Adipose tissue (tissue), 3 donors: ENCODE results near the gene OSM. TPM values are rescaled to one million over a fixed set of nuclear protein-coding genes. Genes with fewer than 3 reads are reported as not detected.

Source experiments
- H3K27ac ChIP-seq: one replicate; pipeline ENCODE4 v1.5.1; 2013; ENCODE audit warnings: low read depth, low read length
- WGBS, 3 donors: extraction: QIAGEN DNeasy Blood & Tissue Kit; methylation state at CpG; one replicate each; pipeline ENCODE4 v1.1.7; 2013; 5-methylcytosine and 5-hydroxymethylcytosine counted together
- polyA plus RNA-seq, 3 donors: library from polyadenylated mRNA; stranded (reverse); fragments of 200-250 nt; gene quantifications; one replicate each; pipeline ENCODE4 v1.2.3, GENCODE V29; 2013
- donor health status: healthy with polysubstance abuse.
- donor health status: Bipolar disorder and iron deficiency.
- donor health status: healthy.

Gene OSM
- polyA plus RNA-seq, 3 donors: 0.45 to 14.7 (median 7.7) TPM

- H3K27ac ChIP-seq: no peak overlapping the region
- WGBS, 3 donors: 10 to 13% (median 12%) methylated on average over 27 of the region's 27 CpGs
These were observed 21.9 kb upstream of the OSM start for GRCh38 chr22:30288419-30289140.

- H3K27ac ChIP-seq: no peak overlapping the region
- 9 to 13% (median 10%) methylated on average over 5 of the region's 5 CpGs for WGBS, 3 donors
These were observed 21.2 kb upstream of the OSM start for GRCh38 chr22:30287648-30288418.

- H3K27ac ChIP-seq: no peak overlapping the region
- 62 to 65% (median 64%) methylated on average over 31 of the region's 31 CpGs for WGBS, 3 donors
These were observed 20.4 kb upstream of the OSM start for GRCh38 chr22:30286813-30287647.

- 77 to 85% (median 82%) methylated on average over 5 of the region's 5 CpGs for WGBS, 3 donors
These were observed 19.7 kb upstream of the OSM start for GRCh38 chr22:30286331-30286730.

GRCh38 chr22:30285846-30286200, 19.2 kb upstream of the OSM start:
- H3K27ac ChIP-seq: no peak overlapping the region
- 85 to 92% (median 91%) methylated on average over 8 of the region's 8 CpGs for WGBS, 3 donors

More at GRCh38 chr22:30286331-30286730, 19.7 kb upstream of the OSM start:
- no peak overlapping the region for H3K27ac ChIP-seq

- WGBS, 3 donors: 88 to 94% (median 91%) methylated on average over 26 to 27 of the region's 27 CpGs
- no peak overlapping the region for H3K27ac ChIP-seq
These were observed 18.7 kb upstream of the OSM start for GRCh38 chr22:30285176-30285845.

GRCh38 chr22:30284666-30285065, 18.0 kb upstream of the OSM start:
- no peak overlapping the region for H3K27ac ChIP-seq
- 82 to 94% (median 83%) methylated on average over 4 of the region's 4 CpGs for WGBS, 3 donors

GRCh38 chr22:30284172-30284571, 17.5 kb upstream of the OSM start:
- WGBS, 3 donors: 80 to 91% (median 87%) methylated on average over 9 of the region's 9 CpGs
- H3K27ac ChIP-seq: no peak overlapping the region

- 80 to 94% (median 82%) methylated on average over 4 of the region's 4 CpGs for WGBS, 3 donors
- no peak overlapping the region for H3K27ac ChIP-seq
These were observed 16.7 kb upstream of the OSM start for GRCh38 chr22:30283342-30283741.

GRCh38 chr22:30282616-30283046, 16.0 kb upstream of the OSM start:
- 38 to 71% (median 54%) methylated on average over 7 of the region's 7 CpGs for WGBS, 3 donors
- no peak overlapping the region for H3K27ac ChIP-seq

- WGBS, 3 donors: 75 to 87% (median 83%) methylated on average over 8 of the region's 8 CpGs
- H3K27ac ChIP-seq: no peak overlapping the region
These were observed 13.9 kb upstream of the OSM start for GRCh38 chr22:30280505-30280904.

GRCh38 chr22:30279932-30280331, 13.3 kb upstream of the OSM start:
- 82 to 92% (median 86%) methylated on average over 5 of the region's 5 CpGs for WGBS, 3 donors
- no peak overlapping the region for H3K27ac ChIP-seq

- 41 to 75% (median 49%) methylated on average over 16 of the region's 16 CpGs for whole genome bisulfite sequencing, 3 donors
- no peak overlapping the region for H3K27ac ChIP-seq
These were observed 12.6 kb upstream of the OSM start for GRCh38 chr22:30279046-30279788.

GRCh38 chr22:30277547-30278344, 11.1 kb upstream of the OSM start:
- H3K27ac ChIP-seq: no peak overlapping the region
- 37 to 71% (median 38%) methylated on average over 13 to 14 of the region's 14 CpGs for WGBS, 3 donors

GRCh38 chr22:30276039-30276438, 9.4 kb upstream of the OSM start:
- 58 to 70% (median 63%) methylated on average over 8 of the region's 8 CpGs for WGBS, 3 donors
- no peak overlapping the region for H3K27ac ChIP-seq

GRCh38 chr22:30275625-30276024, 9.0 kb upstream of the OSM start:
- 61 to 66% (median 65%) methylated on average over 8 of the region's 8 CpGs for WGBS, 3 donors

GRCh38 chr22:30274437-30274812, 7.8 kb upstream of the OSM start:
- WGBS, 3 donors: 87 to 94% (median 91%) methylated on average over 9 of the region's 9 CpGs
- no peak overlapping the region for H3K27ac ChIP-seq

More at GRCh38 chr22:30275625-30276024, 9.0 kb upstream of the OSM start:
- no peak overlapping the region for H3K27ac ChIP-seq
